HG03571 (cell line): Measurements from ENCODE around the gene DUSP7.
A peak's percentile ranks its signal among the peaks of the same experiment; 100 is the strongest.
"Not testable (repeated sequence)": the region's sequence is repeated elsewhere in the genome, so short reads cannot be mapped to it uniquely, and the experiment has no call there.

Experiments
- ATAC-seq: cut with Tn5 transposase; IDR thresholded peaks from one replicate; pipeline ENCODE4 v1.9.1; 2021; ENCODE audit not compliant: unreplicated experiment

DUSP7 gene

GRCh38 chr3:52050571-52050970, 5.8 kb downstream of the DUSP7 start:
- ATAC-seq = no peak

- no peak for ATAC-seq
Measured at GRCh38 chr3:52049503-52049902, 6.9 kb downstream of the DUSP7 start.

- ATAC-seq = no peak
Measured at GRCh38 chr3:52047295-52047960, 8.9 kb downstream of the DUSP7 start.

- no peak for ATAC-seq
Measured at GRCh38 chr3:52046902-52047239, 9.5 kb downstream of the DUSP7 start.

- ATAC-seq = no peak
Measured at GRCh38 chr3:52046186-52046901, 10.0 kb downstream of the DUSP7 start.

- no peak for ATAC-seq
Measured at GRCh38 chr3:52044869-52045619, 11.3 kb downstream of the DUSP7 start.

- no peak for ATAC-seq
Measured at GRCh38 chr3:52043750-52044149, 12.6 kb downstream of the DUSP7 start.

GRCh38 chr3:52043039-52043438, 13.3 kb downstream of the DUSP7 start:
- not testable (repeated sequence) for ATAC-seq

- no peak for ATAC-seq
Measured at GRCh38 chr3:52041118-52041731, 15.1 kb downstream of the DUSP7 start.

GRCh38 chr3:52040600-52040999, 15.8 kb downstream of the DUSP7 start:
- ATAC-seq = no peak

GRCh38 chr3:52039846-52040245, 16.5 kb downstream of the DUSP7 start:
- ATAC-seq = no peak

GRCh38 chr3:52039426-52039825, 16.9 kb downstream of the DUSP7 start:
- no peak for ATAC-seq

- ATAC-seq = no peak
Measured at GRCh38 chr3:52038227-52038626, 18.1 kb downstream of the DUSP7 start.

GRCh38 chr3:52037291-52037690, 19.1 kb downstream of the DUSP7 start:
- no peak for ATAC-seq

GRCh38 chr3:52036829-52037228, 19.5 kb downstream of the DUSP7 start:
- ATAC-seq = no peak

GRCh38 chr3:52036222-52036694, 20.1 kb downstream of the DUSP7 start:
- ATAC-seq = peak; percentile 48

GRCh38 chr3:52034651-52035050, 21.7 kb downstream of the DUSP7 start:
- ATAC-seq = no peak

GRCh38 chr3:52034212-52034611, 22.2 kb downstream of the DUSP7 start:
- ATAC-seq = no peak

- ATAC-seq = not testable (repeated sequence)
Measured at GRCh38 chr3:52033748-52034147, 22.6 kb downstream of the DUSP7 start.

- no peak for ATAC-seq
Measured at GRCh38 chr3:52032702-52033408, 23.5 kb downstream of the DUSP7 start.

GRCh38 chr3:52031896-52032295, 24.5 kb downstream of the DUSP7 start:
- ATAC-seq = no peak
